Measurements from ENCODE around the gene RFX3. TPM values are rescaled to one million over a fixed set of nuclear protein-coding genes. Genes with fewer than 3 reads are reported as not detected.

Gene RFX3
- total RNA-seq, 4 donors from 2014 or later, result 10.9 to 20.8 (median 13.7) TPM

DNA sequence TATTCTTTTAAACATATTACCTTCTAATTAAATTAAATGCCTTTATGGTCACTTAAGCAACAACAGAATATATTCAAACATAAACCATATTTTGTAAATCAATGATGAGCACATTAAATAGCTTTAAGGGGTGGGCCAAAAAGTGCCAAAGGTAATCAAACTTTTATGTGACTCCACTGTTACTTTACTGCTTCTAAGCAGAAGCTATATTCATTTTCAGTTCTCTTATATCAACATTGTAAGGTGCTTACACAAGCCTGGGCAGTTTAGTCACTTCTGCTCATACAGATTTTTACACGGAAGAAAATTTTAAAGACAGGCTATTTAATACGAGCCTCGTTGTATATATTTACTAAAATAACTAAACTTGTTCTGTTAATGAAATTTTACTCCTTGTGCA lies 29.9 kb downstream of the RFX3 start:
- H3K4me3 ChIP-seq, result no peak overlapping the region
- no peaks in the 10 kb centered on the region for H3K27me3 ChIP-seq
- H3K4me1 ChIP-seq, result peaks cover 0 to 27% (median 2%) of the 10 kb centered on the region in 4 donors
- DNase-seq (ENCODE audit: low spot score in 2 of 2), result no peak
- no peaks in the 10 kb centered on the region for H3K9me3 ChIP-seq
- no peak overlapping the region for H3K27ac ChIP-seq
- H3K36me3 ChIP-seq, result no peaks in the 10 kb centered on the region
- TF ChIP-seq POLR2A (IDR thresholded peaks at IDR 0.05) (no peak), EP300 (IDR thresholded peaks at IDR 0.05) (no peak)
- TF ChIP-seq, protein P1, sequence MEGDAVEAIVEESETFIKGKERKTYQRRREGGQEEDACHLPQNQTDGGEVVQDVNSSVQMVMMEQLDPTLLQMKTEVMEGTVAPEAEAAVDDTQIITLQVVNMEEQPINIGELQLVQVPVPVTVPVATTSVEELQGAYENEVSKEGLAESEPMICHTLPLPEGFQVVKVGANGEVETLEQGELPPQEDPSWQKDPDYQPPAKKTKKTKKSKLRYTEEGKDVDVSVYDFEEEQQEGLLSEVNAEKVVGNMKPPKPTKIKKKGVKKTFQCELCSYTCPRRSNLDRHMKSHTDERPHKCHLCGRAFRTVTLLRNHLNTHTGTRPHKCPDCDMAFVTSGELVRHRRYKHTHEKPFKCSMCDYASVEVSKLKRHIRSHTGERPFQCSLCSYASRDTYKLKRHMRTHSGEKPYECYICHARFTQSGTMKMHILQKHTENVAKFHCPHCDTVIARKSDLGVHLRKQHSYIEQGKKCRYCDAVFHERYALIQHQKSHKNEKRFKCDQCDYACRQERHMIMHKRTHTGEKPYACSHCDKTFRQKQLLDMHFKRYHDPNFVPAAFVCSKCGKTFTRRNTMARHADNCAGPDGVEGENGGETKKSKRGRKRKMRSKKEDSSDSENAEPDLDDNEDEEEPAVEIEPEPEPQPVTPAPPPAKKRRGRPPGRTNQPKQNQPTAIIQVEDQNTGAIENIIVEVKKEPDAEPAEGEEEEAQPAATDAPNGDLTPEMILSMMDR (IDR thresholded peaks at IDR 0.05), result no peak
- WGBS, 2 donors, result 84 to 86% methylated on average over 3 of the region's 3 CpGs

GRCh38 chr9:3492214-3492613 lies 33.6 kb downstream of the RFX3 start:
- no peaks in the 10 kb centered on the region for H3K27me3 ChIP-seq
- no peaks in the 10 kb centered on the region for H3K36me3 ChIP-seq
- no peak overlapping the region for H3K4me3 ChIP-seq
- H3K4me1 ChIP-seq, result peaks cover 0 to 5% (median 0%) of the 10 kb centered on the region in 4 donors
- 92 to 95% methylated on average over 4 of the region's 4 CpGs for WGBS, 2 donors
- H3K27ac ChIP-seq, result no peak overlapping the region
- no peak for DNase-seq (ENCODE audit: low spot score in 2 of 2)
- TF ChIP-seq EP300 (IDR thresholded peaks at IDR 0.05) (no peak), POLR2A (IDR thresholded peaks at IDR 0.05) (no peak)
- TF ChIP-seq, protein P1 (IDR thresholded peaks at IDR 0.05), result no peak
- H3K9me3 ChIP-seq, result no peaks in the 10 kb centered on the region

- Histone ChIP-seq H3K27me3 (no peaks in the 10 kb centered on the region), H3K4me3 (no peak overlapping the region), H3K27ac (no peak overlapping the region), H3K36me3 (no peaks in the 10 kb centered on the region), H3K9me3 (no peaks in the 10 kb centered on the region), H3K4me1 (no peaks in the 10 kb centered on the region)
- no peak for TF ChIP-seq POLR2A (IDR thresholded peaks at IDR 0.05)
- TF ChIP-seq, protein P1 (IDR thresholded peaks at IDR 0.05), result no peak
- no peak for TF ChIP-seq EP300 (IDR thresholded peaks at IDR 0.05)
- DNase-seq (ENCODE audit: low spot score in 2 of 2), result no peak
These were observed 34.4 kb downstream of the RFX3 start for GRCh38 chr9:3491450-3491849.

GRCh38 chr9:3490957-3491356 lies 34.8 kb downstream of the RFX3 start:
- Histone ChIP-seq H3K36me3 (no peaks in the 10 kb centered on the region), H3K4me3 (no peak overlapping the region), H3K27me3 (no peaks in the 10 kb centered on the region), H3K27ac (no peak overlapping the region), H3K4me1 (no peaks in the 10 kb centered on the region), H3K9me3 (no peaks in the 10 kb centered on the region)
- 83 to 84% methylated on average over 4 of the region's 4 CpGs for WGBS, 2 donors
- TF ChIP-seq EP300 (IDR thresholded peaks at IDR 0.05) (no peak), POLR2A (IDR thresholded peaks at IDR 0.05) (no peak)
- TF ChIP-seq, protein P1 (IDR thresholded peaks at IDR 0.05), result no peak
- DNase-seq (ENCODE audit: low spot score in 2 of 2), result no peak

DNA sequence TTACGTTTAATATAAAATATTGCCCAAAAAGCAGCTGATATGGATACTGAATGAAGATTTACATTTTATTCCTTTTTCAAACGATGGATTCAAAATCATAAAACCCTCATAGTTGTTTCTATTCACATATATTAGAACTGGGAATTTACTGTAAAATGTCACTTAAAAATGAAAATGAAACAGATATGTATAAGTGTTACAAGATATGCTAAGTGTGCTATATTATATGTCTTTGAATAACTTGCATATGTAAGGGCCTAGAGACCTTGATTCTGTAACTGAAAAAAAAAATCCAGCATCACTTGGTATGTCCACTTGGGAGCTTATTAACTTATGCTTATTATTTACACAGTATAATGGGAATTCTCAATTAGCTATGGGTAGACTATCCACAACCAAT lies 43.2 kb downstream of the RFX3 start:
- DNase-seq (ENCODE audit: low spot score in 2 of 2), result no peak
- TF ChIP-seq EP300 (IDR thresholded peaks at IDR 0.05) (no peak), POLR2A (IDR thresholded peaks at IDR 0.05) (no peak)
- TF ChIP-seq, protein P1 (IDR thresholded peaks at IDR 0.05), result no peak
- Histone ChIP-seq H3K4me1 (no peaks in the 10 kb centered on the region), H3K9me3 (peaks cover 0 to 11% (median 0%) of the 10 kb centered on the region in 4 donors), H3K27me3 (no peaks in the 10 kb centered on the region), H3K4me3 (no peak overlapping the region), H3K36me3 (peaks cover 0 to 21% (median 0%) of the 10 kb centered on the region in 3 donors), H3K27ac (no peak overlapping the region)
- 93 to 97% methylated on average over 2 of the region's 2 CpGs for WGBS, 2 donors
